AG09309 (cell line): ENCODE data around the gene TTLL8.

ENCODE experiments used
- DNase-seq: peaks from one replicate; pipeline ENCODE4 v3.0.0-alpha.2; 2010; ENCODE audit warnings: low read depth
- H3K4me3 ChIP-seq: 2 replicates; pipeline ENCODE4 v1.5.1; 2011; ENCODE audit warnings: mild to moderate bottlenecking, low read depth, low read length, moderate library complexity; ENCODE audit not compliant: control insufficient read depth
- CTCF ChIP-seq: IDR thresholded peaks from 2 replicates; pipeline ENCODE4 v1.5.1; 2011; ENCODE audit warnings: mild to moderate bottlenecking, low read depth, low read length, inconsistent platforms; ENCODE audit not compliant: insufficient read depth, control insufficient read depth; ENCODE audit errors: missing control alignments

Gene TTLL8

GRCh38 chr22:50083462-50084079 lies 25.5 kb upstream of the TTLL8 start:
- no peak for DNase-seq
- H3K4me3 ChIP-seq: no peak overlapping the region
- TF ChIP-seq CTCF: no peak

GRCh38 chr22:50082961-50083461 lies 24.9 kb upstream of the TTLL8 start:
- TF ChIP-seq CTCF: no peak
- no peak overlapping the region for H3K4me3 ChIP-seq
- DNase-seq: no peak

- no peak for TF ChIP-seq CTCF
- DNase-seq: no peak
Measured at GRCh38 chr22:50082197-50082715, 24.2 kb upstream of the TTLL8 start.

GRCh38 chr22:50081426-50082196 lies 23.5 kb upstream of the TTLL8 start:
- no peak for DNase-seq
- no peak for TF ChIP-seq CTCF
- H3K4me3 ChIP-seq: no peak overlapping the region

More at GRCh38 chr22:50082197-50082715, 24.2 kb upstream of the TTLL8 start:
- H3K4me3 ChIP-seq: no peak overlapping the region

GRCh38 chr22:50080077-50080465 lies 22.0 kb upstream of the TTLL8 start:
- DNase-seq: no peak
- no peak overlapping the region for H3K4me3 ChIP-seq
- TF ChIP-seq CTCF: no peak

GRCh38 chr22:50078761-50079160 lies 20.7 kb upstream of the TTLL8 start:
- DNase-seq: no peak
- TF ChIP-seq CTCF: no peak
- H3K4me3 ChIP-seq: no peak overlapping the region
